ENCODE data around the gene FRMD5. TPM values are rescaled to one million over a fixed set of nuclear protein-coding genes. Genes with fewer than 3 reads are reported as not detected.

The FRMD5 gene
- total RNA-seq, 1 experiment from 2014 or later = 17.4 TPM

DNA sequence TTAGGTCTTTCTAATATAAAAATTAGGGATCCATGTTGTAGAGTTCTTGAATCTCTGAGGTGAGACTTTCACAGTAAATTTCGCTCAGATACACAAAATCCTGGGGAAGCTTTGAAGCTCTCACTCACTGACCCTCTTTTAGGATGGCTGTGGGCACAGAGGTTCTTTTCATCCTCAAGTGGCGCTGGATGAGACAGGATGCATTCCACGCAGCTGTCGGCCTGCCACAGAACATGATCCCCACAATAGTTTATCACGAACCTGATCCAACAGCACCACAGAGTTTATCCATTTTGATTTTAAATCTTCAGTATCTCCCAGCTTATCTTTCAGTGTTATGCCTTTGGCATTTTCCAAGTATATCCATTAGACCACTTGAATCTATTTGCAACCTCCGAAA, 276.4 kb downstream of the FRMD5 start:
- CTCF ChIA-PET = no interaction called here
- H3K27me3 ChIP-seq (replicated peaks; ENCODE audit: control insufficient read depth, insufficient read depth, low read length) = no peaks in the 10 kb centered on the region
- H3K9me3 ChIP-seq = no peaks in the 10 kb centered on the region
- Mint-ChIP-seq H3K27ac (ENCODE audit: unreplicated experiment) (no peak overlapping the region), H3K27me3 (ENCODE audit: insufficient read depth, unreplicated experiment) (no peaks in the 10 kb centered on the region), H3K4me3 (ENCODE audit: unreplicated experiment) (no peak overlapping the region), H3K9me3 (ENCODE audit: unreplicated experiment) (no peaks in the 10 kb centered on the region), H3K4me1 (ENCODE audit: low read depth, unreplicated experiment) (peaks cover 15% of the 10 kb centered on the region), H3K36me3 (ENCODE audit: insufficient read depth, unreplicated experiment) (peaks cover 6% of the 10 kb centered on the region)
- POLR2A ChIA-PET = no interaction called here
- intact Hi-C loops (cut with micrococcal nuclease; ENCODE audit: unreplicated experiment) = no loop called here
- H3K4me3 ChIP-seq (ENCODE audit: low read depth, low read length) = no peak overlapping the region
- no peaks in the 10 kb centered on the region for H3K36me3 ChIP-seq (ENCODE audit: control insufficient read depth, insufficient read depth, low read length)
- H3K4me1 ChIP-seq = 0 out of 2 replicates have a peak, but pooled peaks cover 1% of the 10 kb centered on the region
- DNase-seq = no peak
- TF ChIP-seq, protein P1, sequence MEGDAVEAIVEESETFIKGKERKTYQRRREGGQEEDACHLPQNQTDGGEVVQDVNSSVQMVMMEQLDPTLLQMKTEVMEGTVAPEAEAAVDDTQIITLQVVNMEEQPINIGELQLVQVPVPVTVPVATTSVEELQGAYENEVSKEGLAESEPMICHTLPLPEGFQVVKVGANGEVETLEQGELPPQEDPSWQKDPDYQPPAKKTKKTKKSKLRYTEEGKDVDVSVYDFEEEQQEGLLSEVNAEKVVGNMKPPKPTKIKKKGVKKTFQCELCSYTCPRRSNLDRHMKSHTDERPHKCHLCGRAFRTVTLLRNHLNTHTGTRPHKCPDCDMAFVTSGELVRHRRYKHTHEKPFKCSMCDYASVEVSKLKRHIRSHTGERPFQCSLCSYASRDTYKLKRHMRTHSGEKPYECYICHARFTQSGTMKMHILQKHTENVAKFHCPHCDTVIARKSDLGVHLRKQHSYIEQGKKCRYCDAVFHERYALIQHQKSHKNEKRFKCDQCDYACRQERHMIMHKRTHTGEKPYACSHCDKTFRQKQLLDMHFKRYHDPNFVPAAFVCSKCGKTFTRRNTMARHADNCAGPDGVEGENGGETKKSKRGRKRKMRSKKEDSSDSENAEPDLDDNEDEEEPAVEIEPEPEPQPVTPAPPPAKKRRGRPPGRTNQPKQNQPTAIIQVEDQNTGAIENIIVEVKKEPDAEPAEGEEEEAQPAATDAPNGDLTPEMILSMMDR (IDR thresholded peaks at IDR 0.05; ENCODE audit: insufficient read depth in 1 of 2, low read depth in 1 of 2, low read length in 1 of 2, severe bottlenecking in 1 of 2, unreplicated experiment in 1 of 2) = no peak
- BruUV-seq (replicated peaks) = no TSS peak

DNA sequence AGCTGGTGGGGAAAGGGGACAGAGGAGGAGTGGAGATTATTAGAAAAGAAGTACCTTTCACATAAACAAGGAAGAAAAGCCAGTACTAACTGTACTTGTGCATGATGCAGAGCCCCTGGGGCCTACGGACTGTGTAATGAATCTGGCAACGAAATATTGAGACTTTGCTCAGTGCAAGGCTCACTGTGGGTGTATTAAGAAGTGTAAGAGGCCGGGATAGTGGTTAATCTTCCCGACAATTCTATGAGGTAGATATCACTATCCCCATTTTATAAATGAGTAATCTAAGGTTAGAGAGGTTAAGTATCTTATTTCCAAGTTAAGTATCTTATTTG, 278.8 kb downstream of the FRMD5 start:
- Mint-ChIP-seq H3K27ac (ENCODE audit: unreplicated experiment) (no peak overlapping the region), H3K9me3 (ENCODE audit: unreplicated experiment) (no peaks in the 10 kb centered on the region), H3K4me1 (ENCODE audit: low read depth, unreplicated experiment) (peaks cover 18% of the 10 kb centered on the region), H3K36me3 (ENCODE audit: insufficient read depth, unreplicated experiment) (peaks cover 10% of the 10 kb centered on the region), H3K4me3 (ENCODE audit: unreplicated experiment) (no peak overlapping the region), H3K27me3 (ENCODE audit: insufficient read depth, unreplicated experiment) (no peaks in the 10 kb centered on the region)
- Histone ChIP-seq H3K9me3 (no peaks in the 10 kb centered on the region), H3K27me3 (replicated peaks; ENCODE audit: control insufficient read depth, insufficient read depth, low read length) (no peaks in the 10 kb centered on the region), H3K4me3 (ENCODE audit: low read depth, low read length) (no peak overlapping the region), H3K36me3 (ENCODE audit: control insufficient read depth, insufficient read depth, low read length) (no peaks in the 10 kb centered on the region), H3K4me1 (peaks cover 9% of the 10 kb centered on the region; the same call in 1 of the 2 replicates)
- TF ChIP-seq, protein P1 (IDR thresholded peaks at IDR 0.05; ENCODE audit: insufficient read depth in 1 of 2, low read depth in 1 of 2, low read length in 1 of 2, severe bottlenecking in 1 of 2, unreplicated experiment in 1 of 2) = no peak
- ChIA-PET CTCF (no interaction called here), POLR2A (no interaction called here)
- BruUV-seq (replicated peaks) = no TSS peak
- no peak for DNase-seq
- intact Hi-C loops (cut with micrococcal nuclease; ENCODE audit: unreplicated experiment) = no loop called here

DNA sequence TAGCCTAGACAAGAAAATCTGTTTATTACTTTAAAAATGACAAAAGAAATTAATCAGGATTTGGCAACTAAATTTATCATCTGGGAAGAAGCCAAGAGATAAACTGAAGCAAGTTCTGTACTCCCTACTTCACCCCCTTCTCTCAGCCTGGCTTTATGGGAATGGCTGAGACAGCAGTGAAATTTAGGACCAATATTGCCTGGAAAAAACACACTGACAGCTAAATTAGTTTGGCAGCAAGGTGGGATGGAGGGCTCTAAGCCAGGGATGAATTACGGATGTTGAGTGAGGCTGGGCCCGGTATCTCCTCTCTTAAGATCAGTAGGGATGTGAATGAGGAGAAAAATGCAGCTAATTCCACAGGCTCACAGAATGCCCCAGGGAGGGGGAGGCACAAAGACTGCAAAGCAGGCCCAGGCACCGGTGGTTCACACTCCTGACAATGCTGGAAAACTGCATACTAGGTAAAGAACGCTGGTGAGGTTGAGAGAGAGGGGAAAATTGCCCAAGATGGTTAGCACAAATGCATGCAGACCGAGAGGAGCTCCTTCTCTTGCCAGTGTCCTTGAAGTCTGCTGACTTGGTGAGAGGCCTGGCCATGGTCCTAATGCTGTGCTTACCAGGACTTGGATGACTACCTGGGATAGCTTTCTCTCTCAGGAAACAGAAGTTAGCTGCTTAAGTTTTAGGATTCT, 279.3 kb downstream of the FRMD5 start:
- CTCF ChIA-PET = no interaction called here
- DNase-seq = no peak

More for the DNA sequence above, 279.3 kb downstream of the FRMD5 start:
- POLR2A ChIA-PET = no interaction called here
- Mint-ChIP-seq H3K4me3 (ENCODE audit: unreplicated experiment) (no peak overlapping the region), H3K4me1 (ENCODE audit: low read depth, unreplicated experiment) (peaks cover 18% of the 10 kb centered on the region), H3K27me3 (ENCODE audit: insufficient read depth, unreplicated experiment) (no peaks in the 10 kb centered on the region), H3K27ac (ENCODE audit: unreplicated experiment) (no peak overlapping the region), H3K36me3 (ENCODE audit: insufficient read depth, unreplicated experiment) (peaks cover 8% of the 10 kb centered on the region), H3K9me3 (ENCODE audit: unreplicated experiment) (no peaks in the 10 kb centered on the region)
- intact Hi-C loops (cut with micrococcal nuclease; ENCODE audit: unreplicated experiment) = no loop called here
- Histone ChIP-seq H3K36me3 (ENCODE audit: control insufficient read depth, insufficient read depth, low read length) (no peaks in the 10 kb centered on the region), H3K27me3 (replicated peaks; ENCODE audit: control insufficient read depth, insufficient read depth, low read length) (no peaks in the 10 kb centered on the region), H3K4me1 (peaks cover 9% of the 10 kb centered on the region; the same call in 1 of the 2 replicates), H3K9me3 (no peaks in the 10 kb centered on the region), H3K4me3 (ENCODE audit: low read depth, low read length) (no peak overlapping the region)
- TF ChIP-seq, protein P1 (IDR thresholded peaks at IDR 0.05; ENCODE audit: insufficient read depth in 1 of 2, low read depth in 1 of 2, low read length in 1 of 2, severe bottlenecking in 1 of 2, unreplicated experiment in 1 of 2) = no peak
- no TSS peak for BruUV-seq (replicated peaks)
